DMS114 treated with DMSO at 0.1 percent for 48 hours (cell line): ENCODE data around the gene CEP85L.
A peak's percentile ranks its signal among the peaks of the same experiment; 100 is the strongest.

Experiments
- DNase-seq: peaks from one replicate; lab custom pipeline; 2025; ENCODE audit not compliant: unreplicated experiment; lab: John Stamatoyannopoulos, UW

CEP85L gene

DNA sequence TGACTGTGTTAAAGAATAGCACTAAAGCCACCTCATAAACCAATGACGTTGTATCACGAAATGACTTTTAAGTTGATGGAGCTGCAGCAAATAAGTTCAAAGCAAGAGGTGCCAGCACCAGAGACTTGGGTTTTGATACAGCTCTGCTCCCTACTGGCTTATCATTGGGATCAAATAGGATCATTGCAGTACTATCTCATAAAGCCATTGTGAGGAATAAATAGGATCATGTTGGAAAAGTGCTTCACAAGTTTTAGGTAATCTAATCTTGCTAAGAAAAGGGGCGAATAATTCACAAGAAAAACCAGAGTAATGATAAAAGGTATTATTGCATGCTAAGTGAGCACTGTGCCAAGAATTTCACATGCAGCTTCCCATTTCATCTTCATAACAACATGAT is 10.4 kb upstream of the CEP85L start:
- no peak for DNase-seq

- no peak for DNase-seq
Observed at GRCh38 chr6:118660218-118660569, 8.8 kb upstream of the CEP85L start.

DNA sequence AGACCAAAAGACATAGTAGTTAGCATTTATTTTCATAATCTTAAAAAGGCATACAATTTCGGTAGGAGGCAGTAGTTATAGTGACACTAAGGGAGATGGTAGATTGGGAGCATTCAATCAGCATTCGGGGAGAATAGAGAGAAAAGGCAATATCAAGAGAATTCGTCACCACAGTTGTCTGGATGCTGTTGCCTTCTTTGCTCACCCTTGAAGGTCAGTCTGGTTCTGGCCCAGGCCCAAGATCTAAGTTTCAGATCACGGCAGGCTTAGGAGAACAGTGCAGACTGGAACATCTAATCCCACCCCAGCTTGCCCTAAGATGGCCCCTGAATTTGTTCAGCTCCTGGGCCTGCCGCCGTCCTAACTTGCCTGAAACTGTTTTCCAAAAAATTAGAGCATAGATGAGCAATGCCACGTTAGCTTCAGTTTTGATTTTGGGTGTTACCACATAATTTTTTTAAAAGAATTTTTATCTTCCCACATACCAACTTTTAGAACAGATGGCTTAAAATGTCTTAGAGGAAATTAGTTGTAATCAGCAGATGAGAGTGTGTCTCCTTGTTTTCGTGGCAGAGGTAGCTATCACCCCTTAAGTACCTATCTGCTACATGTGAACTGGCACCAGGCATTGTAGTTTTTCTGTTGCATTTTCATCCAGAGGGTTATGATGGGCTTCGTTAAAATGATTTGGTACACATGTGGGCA is 8.3 kb upstream of the CEP85L start:
- DNase-seq, result no peak

DNA sequence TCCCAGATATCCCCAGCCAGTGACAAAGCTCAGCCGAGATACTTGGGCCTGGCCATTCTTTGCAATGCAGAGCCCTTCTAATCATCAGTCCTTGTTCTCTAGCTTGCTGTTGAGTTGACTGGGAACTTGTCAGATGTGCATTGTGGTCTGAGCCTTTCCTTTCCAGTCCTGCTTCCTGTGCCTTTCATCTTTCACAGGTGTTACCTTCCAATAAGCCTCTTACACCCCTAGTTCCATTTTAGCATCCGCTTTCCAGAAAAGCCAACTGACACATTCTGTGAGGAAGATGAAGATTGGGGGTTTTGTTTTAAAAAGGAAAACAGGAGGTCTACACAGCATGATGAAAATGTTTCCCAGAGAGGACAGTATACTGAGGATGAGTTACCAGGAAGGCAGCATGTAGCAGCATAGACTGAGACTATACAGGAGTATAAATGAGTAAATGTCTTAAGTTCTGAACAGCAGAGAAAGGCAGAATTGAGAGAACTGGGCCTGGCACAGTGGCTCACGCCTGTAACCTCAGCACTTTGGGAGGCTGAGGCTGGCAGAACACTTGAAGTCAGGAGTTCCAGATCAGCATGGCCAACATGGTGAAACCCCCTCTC is 5.6 kb upstream of the CEP85L start:
- DNase-seq, result no peak

GRCh38 chr6:118652051-118652615 is 742 bp upstream of the CEP85L start:
- peak; percentile 9 for DNase-seq

- DNase-seq, result no peak
Observed at GRCh38 chr6:118650582-118651281, 659 bp downstream of the CEP85L start.

GRCh38 chr6:118649918-118650581 is 1.3 kb downstream of the CEP85L start:
- peak; percentile 18 for DNase-seq

DNA sequence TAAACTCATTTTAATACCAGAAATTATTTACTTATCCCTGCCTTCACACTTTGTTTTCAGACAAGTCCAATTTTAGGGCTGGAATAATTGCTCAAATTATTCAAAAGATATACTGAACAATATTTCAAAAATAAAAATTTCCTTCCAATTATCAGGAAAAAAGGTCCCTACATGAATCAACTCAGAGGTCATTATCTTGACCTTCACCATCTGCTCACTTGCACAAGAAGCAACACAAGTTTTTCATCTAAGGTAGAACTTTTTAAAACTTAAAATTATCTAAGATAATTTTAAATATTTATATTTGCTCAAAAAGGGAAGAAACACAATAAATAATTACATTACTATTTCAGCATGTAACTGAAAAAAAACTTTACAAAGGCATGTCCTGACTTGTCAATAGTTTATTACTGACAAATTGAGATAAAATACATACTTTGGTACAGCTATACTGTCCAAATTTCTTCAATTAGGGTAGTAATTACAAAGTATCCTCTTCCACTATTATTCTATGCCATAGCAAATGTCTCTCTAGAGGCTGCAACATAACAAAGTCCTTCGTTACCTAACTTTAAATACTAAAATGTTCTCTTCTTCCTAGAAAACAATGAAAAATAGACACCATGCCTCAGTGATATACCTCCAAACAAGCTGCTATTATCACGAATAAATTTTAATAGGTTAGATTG is 2.4 kb downstream of the CEP85L start:
- DNase-seq, result no peak

- DNase-seq, result no peak
Observed at GRCh38 chr6:118646977-118647376, 4.4 kb downstream of the CEP85L start.

GRCh38 chr6:118645395-118645794 is 6.0 kb downstream of the CEP85L start:
- DNase-seq, result no peak

- no peak for DNase-seq
Observed at GRCh38 chr6:118644007-118644406, 7.4 kb downstream of the CEP85L start.

DNA sequence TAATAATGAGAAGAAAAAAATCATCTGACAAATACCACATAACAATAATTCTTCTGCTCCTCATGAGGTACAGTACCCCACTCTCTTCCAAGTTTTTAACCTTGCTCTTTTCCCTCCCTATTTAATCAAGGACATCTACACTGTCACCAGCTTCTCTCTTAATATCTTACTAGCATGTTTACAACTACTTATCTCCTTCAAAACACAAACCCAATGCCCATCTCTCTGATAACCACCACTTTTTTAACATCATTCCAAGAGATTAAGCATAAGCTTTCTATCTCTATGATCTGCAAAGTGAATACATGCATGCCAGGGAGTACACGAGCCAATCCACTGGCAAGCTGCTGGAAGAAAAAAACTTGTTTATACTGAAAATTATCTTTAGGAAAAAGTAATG is 10.3 kb downstream of the CEP85L start:
- DNase-seq, result no peak

DNA sequence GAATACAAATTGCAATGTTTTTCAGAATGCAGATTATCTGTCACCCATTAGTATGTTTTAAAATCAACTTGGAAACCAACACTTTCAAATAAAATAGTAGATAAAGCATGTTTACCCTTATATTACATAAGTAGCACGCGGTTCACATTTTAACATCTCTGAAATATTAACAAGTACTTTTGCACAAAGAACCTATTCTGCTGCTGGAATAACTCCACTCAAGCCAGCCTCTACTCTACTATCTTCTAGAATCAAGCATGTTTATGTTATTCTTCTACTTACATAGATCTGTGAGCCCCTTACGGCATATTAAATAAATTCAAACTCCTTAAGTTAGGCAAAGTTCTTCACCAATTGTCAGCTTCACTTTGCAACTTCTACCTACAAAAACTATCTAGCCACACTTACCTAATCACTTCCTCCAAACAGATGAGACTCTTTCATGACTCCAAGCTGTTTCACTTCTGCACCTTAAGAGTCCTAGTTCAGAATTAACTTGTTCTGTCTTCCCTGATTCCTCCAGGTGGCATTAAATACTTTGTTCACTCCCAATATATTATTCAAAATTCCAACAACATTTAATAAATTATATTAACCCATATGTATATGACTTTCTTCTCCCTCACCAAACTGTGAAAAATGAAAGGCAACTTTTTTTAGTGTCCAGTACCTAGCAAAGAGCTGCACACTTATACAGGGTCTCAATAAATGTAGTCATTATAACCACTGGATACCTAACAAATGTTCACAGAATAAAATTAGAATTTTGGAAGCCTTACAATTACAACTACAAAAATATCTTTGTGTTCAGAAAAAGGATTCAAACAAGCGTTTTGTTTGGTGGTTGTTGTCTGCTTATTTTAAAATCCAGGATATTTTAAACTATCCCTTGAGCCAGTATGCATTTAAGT is 12.1 kb downstream of the CEP85L start:
- no peak for DNase-seq

DNA sequence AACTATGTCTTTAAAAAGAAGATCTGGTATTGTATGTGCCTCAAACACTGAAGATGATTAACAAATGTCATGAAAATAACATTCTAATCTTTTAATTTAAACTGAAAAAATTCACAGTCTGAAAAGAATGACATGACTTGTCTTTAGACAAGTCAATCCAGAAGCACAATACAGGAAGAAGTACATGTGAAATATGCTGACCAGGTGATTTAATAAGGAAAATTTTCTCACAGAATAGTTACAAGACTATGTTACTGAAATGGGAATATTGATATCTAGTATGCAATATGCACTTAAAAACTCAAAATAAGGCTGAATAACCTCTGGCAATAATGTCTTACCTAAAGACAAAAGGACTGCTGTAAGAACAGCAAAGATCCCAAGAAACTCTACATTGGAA is 13.1 kb downstream of the CEP85L start:
- no peak for DNase-seq

GRCh38 chr6:118635909-118636735 is 15.3 kb downstream of the CEP85L start:
- DNase-seq, result no peak

GRCh38 chr6:118632359-118632758 is 19.0 kb downstream of the CEP85L start:
- DNase-seq, result no peak

GRCh38 chr6:118630923-118631322 is 20.5 kb downstream of the CEP85L start:
- DNase-seq, result no peak

GRCh38 chr6:118630067-118630466 is 21.3 kb downstream of the CEP85L start:
- DNase-seq, result no peak

- DNase-seq, result no peak
Observed at GRCh38 chr6:118627724-118628123, 23.7 kb downstream of the CEP85L start.
